ENCODE data around the gene FUOM. TPM values are rescaled to one million over a fixed set of nuclear protein-coding genes. Genes with fewer than 3 reads are reported as not detected.
"Not testable (repeated sequence)": the region's sequence is repeated elsewhere in the genome, so short reads cannot be mapped to it uniquely, and the experiment has no call there.

Gene FUOM
- total RNA-seq, 2 experiments from 2014 or later, result 12.4 to 13.4 TPM

- ATAC-seq (no peak), DNase-seq (no peak)
- H3K27ac Mint-ChIP-seq, result no peak overlapping the region
- peaks cover 4% of the 10 kb centered on the region for H3K36me3 Mint-ChIP-seq (ENCODE audit: low read depth)
- CTCF ChIA-PET, result no interaction called here
- peaks cover 22% of the 10 kb centered on the region for H3K27me3 Mint-ChIP-seq (ENCODE audit: low read depth)
- no peak overlapping the region for H3K4me3 Mint-ChIP-seq
- POLR2A ChIA-PET, result no interaction called here
- no peaks in the 10 kb centered on the region for H3K9me3 Mint-ChIP-seq (ENCODE audit: insufficient read depth)
- H3K4me1 Mint-ChIP-seq (ENCODE audit: low read depth), result peaks cover 17% of the 10 kb centered on the region
Observed at GRCh38 chr10:133375357-133376115, 17.7 kb upstream of the FUOM start.

- peaks cover 15% of the 10 kb centered on the region for H3K4me1 Mint-ChIP-seq (ENCODE audit: low read depth)
- peak within 1 kb of the TSS; percentile 73 for H3K27ac Mint-ChIP-seq
- no peaks in the 10 kb centered on the region for H3K9me3 Mint-ChIP-seq (ENCODE audit: insufficient read depth)
- H3K27me3 Mint-ChIP-seq (ENCODE audit: low read depth), result peaks cover 22% of the 10 kb centered on the region
- ChIA-PET CTCF (interaction anchor here (1.0 kb wide), 1 partner anchor 44 kb away, joined by 4 read pairs; no protein-coding TSS in a partner anchor), POLR2A (interaction anchor here (0.9 kb wide), 1 partner anchor 13 kb away, joined by 3 read pairs; no protein-coding TSS in a partner anchor)
- peaks cover 12% of the 10 kb centered on the region for H3K36me3 Mint-ChIP-seq (ENCODE audit: low read depth)
- peak; percentile 95 for DNase-seq
- peak within 1 kb of the TSS; percentile 78 for H3K4me3 Mint-ChIP-seq
- ATAC-seq, result peak; percentile 99
Observed at GRCh38 chr10:133373174-133374090, 15.6 kb upstream of the FUOM start, which contains the start of gene ECHS1. TSS of gene ECHS1 (minus strand) at chr10:133373354. CDS start at chr10:133373333, 21 bp downstream.

- Mint-ChIP-seq H3K36me3 (ENCODE audit: low read depth) (peaks cover 12% of the 10 kb centered on the region), H3K9me3 (ENCODE audit: insufficient read depth) (no peaks in the 10 kb centered on the region), H3K27me3 (ENCODE audit: low read depth) (peaks cover 22% of the 10 kb centered on the region), H3K4me1 (ENCODE audit: low read depth) (peaks cover 15% of the 10 kb centered on the region), H3K4me3 (peak overlapping the region; percentile 73), H3K27ac (no peak overlapping the region)
- POLR2A ChIA-PET, result interaction anchor here (0.9 kb wide), 1 partner anchor 12 kb away, joined by 3 read pairs; no protein-coding TSS in a partner anchor
- CTCF ChIA-PET, result no interaction called here
- no peak for ATAC-seq
- DNase-seq, result no peak
Observed at GRCh38 chr10:133372507-133372906, 14.7 kb upstream of the FUOM start.

GRCh38 chr10:133370030-133370786 is 12.4 kb upstream of the FUOM start:
- CTCF ChIA-PET, result interaction anchor here (1.0 to 1.2 kb wide), 2 partner anchors 9 to 41 kb away, joined by 3 to 4 read pairs; no protein-coding TSS in a partner anchor
- Mint-ChIP-seq H3K9me3 (ENCODE audit: insufficient read depth) (no peaks in the 10 kb centered on the region), H3K4me1 (ENCODE audit: low read depth) (peaks cover 13% of the 10 kb centered on the region), H3K27ac (no peak overlapping the region), H3K36me3 (ENCODE audit: low read depth) (peaks cover 14% of the 10 kb centered on the region), H3K27me3 (ENCODE audit: low read depth) (peaks cover 5% of the 10 kb centered on the region), H3K4me3 (no peak overlapping the region)
- ATAC-seq (no peak), DNase-seq (no peak)
- POLR2A ChIA-PET, result no interaction called here

GRCh38 chr10:133368153-133368552 is 10.3 kb upstream of the FUOM start:
- Mint-ChIP-seq H3K9me3 (ENCODE audit: insufficient read depth) (no peaks in the 10 kb centered on the region), H3K36me3 (ENCODE audit: low read depth) (peaks cover 18% of the 10 kb centered on the region), H3K4me1 (ENCODE audit: low read depth) (peaks cover 6% of the 10 kb centered on the region), H3K27ac (no peak overlapping the region), H3K27me3 (ENCODE audit: low read depth) (no peaks in the 10 kb centered on the region), H3K4me3 (no peak overlapping the region)
- ChIA-PET POLR2A (no interaction called here), CTCF (no interaction called here)
- DNase-seq (no peak), ATAC-seq (no peak)

GRCh38 chr10:133367461-133367860 is 9.6 kb upstream of the FUOM start:
- H3K27ac Mint-ChIP-seq; H3K4me1 Mint-ChIP-seq (ENCODE audit: low read depth); H3K4me3 Mint-ChIP-seq; H3K9me3 Mint-ChIP-seq (ENCODE audit: insufficient read depth); CTCF ChIA-PET; POLR2A ChIA-PET; ATAC-seq; DNase-seq; H3K27me3 Mint-ChIP-seq (ENCODE audit: low read depth): not testable (repeated sequence)
- peaks cover 18% of the 10 kb centered on the region for H3K36me3 Mint-ChIP-seq (ENCODE audit: low read depth)

- ChIA-PET POLR2A (no interaction called here), CTCF (no interaction called here)
- no peak overlapping the region for H3K27ac Mint-ChIP-seq
- H3K9me3 Mint-ChIP-seq (ENCODE audit: insufficient read depth), result no peaks in the 10 kb centered on the region
- peaks cover 23% of the 10 kb centered on the region for H3K36me3 Mint-ChIP-seq (ENCODE audit: low read depth)
- ATAC-seq, result no peak
- DNase-seq, result no peak
- H3K4me1 Mint-ChIP-seq (ENCODE audit: low read depth), result peaks cover 2% of the 10 kb centered on the region
- H3K4me3 Mint-ChIP-seq, result no peak overlapping the region
- H3K27me3 Mint-ChIP-seq (ENCODE audit: low read depth), result no peaks in the 10 kb centered on the region
Observed at GRCh38 chr10:133366751-133367150, 8.9 kb upstream of the FUOM start.

- peaks cover 2% of the 10 kb centered on the region for H3K4me1 Mint-ChIP-seq (ENCODE audit: low read depth)
- H3K27ac Mint-ChIP-seq, result no peak overlapping the region
- ChIA-PET POLR2A (no interaction called here), CTCF (no interaction called here)
- no peak overlapping the region for H3K4me3 Mint-ChIP-seq
- no peaks in the 10 kb centered on the region for H3K9me3 Mint-ChIP-seq (ENCODE audit: insufficient read depth)
- peaks cover 28% of the 10 kb centered on the region for H3K36me3 Mint-ChIP-seq (ENCODE audit: low read depth)
- DNase-seq (no peak), ATAC-seq (no peak)
- H3K27me3 Mint-ChIP-seq (ENCODE audit: low read depth), result no peaks in the 10 kb centered on the region
Observed at GRCh38 chr10:133366130-133366478, 8.3 kb upstream of the FUOM start.

GRCh38 chr10:133365461-133366129 is 7.8 kb upstream of the FUOM start:
- ChIA-PET POLR2A (no interaction called here), CTCF (no interaction called here)
- no peak for DNase-seq
- Mint-ChIP-seq H3K4me3 (no peak overlapping the region), H3K36me3 (ENCODE audit: low read depth) (peaks cover 25% of the 10 kb centered on the region), H3K27me3 (ENCODE audit: low read depth) (no peaks in the 10 kb centered on the region), H3K9me3 (ENCODE audit: insufficient read depth) (no peaks in the 10 kb centered on the region), H3K4me1 (ENCODE audit: low read depth) (peaks cover 2% of the 10 kb centered on the region), H3K27ac (no peak overlapping the region)
- no peak for ATAC-seq

- Mint-ChIP-seq H3K4me3 (no peak overlapping the region), H3K36me3 (ENCODE audit: low read depth) (peaks cover 21% of the 10 kb centered on the region), H3K4me1 (ENCODE audit: low read depth) (peaks cover 2% of the 10 kb centered on the region), H3K9me3 (ENCODE audit: insufficient read depth) (no peaks in the 10 kb centered on the region), H3K27ac (no peak overlapping the region), H3K27me3 (ENCODE audit: low read depth) (no peaks in the 10 kb centered on the region)
- CTCF ChIA-PET, result no interaction called here
- no peak for ATAC-seq
- POLR2A ChIA-PET, result no interaction called here
- no peak for DNase-seq
Observed at GRCh38 chr10:133364645-133365431, 7.0 kb upstream of the FUOM start.

GRCh38 chr10:133362846-133363245 is 5.0 kb upstream of the FUOM start:
- ChIA-PET POLR2A (no interaction called here), CTCF (no interaction called here)

More at GRCh38 chr10:133362846-133363245, 5.0 kb upstream of the FUOM start:
- ATAC-seq (no peak), DNase-seq (no peak)
- Mint-ChIP-seq H3K27ac (no peak overlapping the region), H3K9me3 (ENCODE audit: insufficient read depth) (no peaks in the 10 kb centered on the region), H3K4me1 (ENCODE audit: low read depth) (peaks cover 2% of the 10 kb centered on the region), H3K27me3 (ENCODE audit: low read depth) (no peaks in the 10 kb centered on the region), H3K36me3 (ENCODE audit: low read depth) (peaks cover 15% of the 10 kb centered on the region), H3K4me3 (no peak overlapping the region)
